Duodenal mucosa (tissue), 2 donors: ENCODE data around the gene PRKG1.

ENCODE experiments used
- H3K27ac ChIP-seq: one replicate; pipeline ENCODE4 v1.7.0; 2013; ENCODE audit warnings: low read depth, low read length
- H3K27me3 ChIP-seq, 2 donors: one replicate each; pipeline ENCODE4 v1.7.0; 2013; ENCODE audit warnings: low read length in 2 of 2, control low read depth in 1 of 2; ENCODE audit not compliant: insufficient read depth in 2 of 2, control insufficient read depth in 1 of 2
- H3K36me3 ChIP-seq, 2 donors: one replicate each; pipeline ENCODE4 v1.7.0; 2013; ENCODE audit warnings: low read length in 2 of 2, control low read depth in 1 of 2; ENCODE audit not compliant: insufficient read depth in 2 of 2, control insufficient read depth in 1 of 2
- H3K4me1 ChIP-seq, 2 donors: one replicate each; pipeline ENCODE4 v1.7.0; 2013; ENCODE audit warnings: low read length in 2 of 2, control low read depth in 1 of 2; ENCODE audit not compliant: insufficient read depth in 2 of 2, control insufficient read depth in 1 of 2
- H3K4me3 ChIP-seq, 2 donors: one replicate each; pipeline ENCODE4 v1.7.0; 2013; ENCODE audit warnings: low read length in 2 of 2, low read depth in 1 of 2
- H3K9ac ChIP-seq, 2 donors: one replicate each; pipeline ENCODE4 v1.7.0; 2013; ENCODE audit warnings: low read length in 2 of 2, low read depth in 1 of 2
- H3K9me3 ChIP-seq, 2 donors: one replicate each; pipeline ENCODE4 v1.7.0; 2013; ENCODE audit warnings: low read length in 2 of 2, control low read depth in 1 of 2; ENCODE audit not compliant: control insufficient read depth in 1 of 2

Gene PRKG1

DNA sequence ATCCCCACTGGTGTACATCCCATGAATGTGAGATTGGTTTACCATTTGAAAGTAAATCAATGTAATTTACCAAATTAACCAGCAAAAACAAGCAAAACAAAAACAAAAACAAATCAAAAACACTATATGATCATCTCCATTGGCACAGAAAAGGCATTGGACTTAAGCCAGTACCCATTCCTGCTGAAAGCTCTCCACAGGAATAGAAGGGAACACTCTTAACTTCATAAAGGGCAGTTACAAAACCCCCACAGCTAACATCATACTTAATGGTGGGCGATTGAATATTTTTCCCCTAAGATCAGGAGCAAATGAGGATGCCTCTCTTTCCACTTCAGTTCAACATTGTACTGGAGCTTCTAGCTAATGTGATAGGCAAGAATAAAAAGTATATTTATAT, 34.1 kb downstream of the PRKG1 start:
- no peak overlapping the region for H3K9ac ChIP-seq
- H3K9me3 ChIP-seq = no peaks in the 10 kb centered on the region
- H3K4me3 ChIP-seq = no peak overlapping the region
- H3K27ac ChIP-seq = no peak overlapping the region
- no peaks in the 10 kb centered on the region for H3K36me3 ChIP-seq
- H3K27me3 ChIP-seq = no peaks in the 10 kb centered on the region
- H3K4me1 ChIP-seq = no peaks in the 10 kb centered on the region

- Histone ChIP-seq H3K36me3 (no peaks in the 10 kb centered on the region), H3K9ac (no peak overlapping the region), H3K27ac (no peak overlapping the region), H3K27me3 (no peaks in the 10 kb centered on the region), H3K4me3 (no peak overlapping the region), H3K9me3 (no peaks in the 10 kb centered on the region), H3K4me1 (no peaks in the 10 kb centered on the region)
These were observed 35.7 kb downstream of the PRKG1 start for GRCh38 chr10:51109801-51110533.

- H3K27me3 ChIP-seq = no peaks in the 10 kb centered on the region
- H3K36me3 ChIP-seq = no peaks in the 10 kb centered on the region
- H3K9ac ChIP-seq = no peak overlapping the region
- no peak overlapping the region for H3K4me3 ChIP-seq
- no peak overlapping the region for H3K27ac ChIP-seq
- no peaks in the 10 kb centered on the region for H3K9me3 ChIP-seq
- H3K4me1 ChIP-seq = no peaks in the 10 kb centered on the region
These were observed 37.7 kb downstream of the PRKG1 start for GRCh38 chr10:51112013-51112412.

DNA sequence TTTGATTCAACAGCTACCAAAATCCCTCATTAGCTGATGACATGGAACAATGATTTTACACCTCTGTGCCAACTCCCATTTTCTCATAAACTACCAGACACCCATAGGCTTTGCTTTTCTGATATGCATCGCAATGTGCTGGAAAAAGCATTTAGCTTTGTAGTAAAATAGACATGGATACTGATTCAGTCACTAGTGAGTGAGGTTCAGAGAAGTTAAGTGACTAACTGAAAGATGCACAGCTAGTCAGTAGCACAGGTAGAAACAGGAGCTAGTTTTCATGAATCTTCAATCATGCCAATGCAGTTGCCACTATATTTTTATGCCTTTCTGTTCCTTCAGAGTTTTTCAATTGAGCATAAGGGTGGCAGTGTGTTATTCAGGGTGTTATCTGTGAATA, 38.7 kb downstream of the PRKG1 start:
- Histone ChIP-seq H3K4me3 (no peak overlapping the region), H3K36me3 (no peaks in the 10 kb centered on the region), H3K9me3 (no peaks in the 10 kb centered on the region), H3K27me3 (no peaks in the 10 kb centered on the region), H3K4me1 (no peaks in the 10 kb centered on the region), H3K9ac (no peak overlapping the region), H3K27ac (no peak overlapping the region)

- Histone ChIP-seq H3K27ac (no peak overlapping the region), H3K4me3 (no peak overlapping the region), H3K36me3 (no peaks in the 10 kb centered on the region), H3K9ac (no peak overlapping the region), H3K4me1 (no peaks in the 10 kb centered on the region), H3K27me3 (no peaks in the 10 kb centered on the region), H3K9me3 (no peaks in the 10 kb centered on the region)
These were observed 42.9 kb downstream of the PRKG1 start for GRCh38 chr10:51117053-51117660.

GRCh38 chr10:51117794-51118193, 43.5 kb downstream of the PRKG1 start:
- H3K4me1 ChIP-seq = no peaks in the 10 kb centered on the region
- no peak overlapping the region for H3K4me3 ChIP-seq
- no peaks in the 10 kb centered on the region for H3K36me3 ChIP-seq
- H3K9ac ChIP-seq = no peak overlapping the region
- no peak overlapping the region for H3K27ac ChIP-seq
- H3K27me3 ChIP-seq = no peaks in the 10 kb centered on the region
- H3K9me3 ChIP-seq = no peaks in the 10 kb centered on the region

- Histone ChIP-seq H3K4me3 (no peak overlapping the region), H3K27ac (no peak overlapping the region), H3K9me3 (no peaks in the 10 kb centered on the region), H3K9ac (no peak overlapping the region), H3K36me3 (no peaks in the 10 kb centered on the region), H3K4me1 (no peaks in the 10 kb centered on the region), H3K27me3 (no peaks in the 10 kb centered on the region)
These were observed 45.2 kb downstream of the PRKG1 start for GRCh38 chr10:51119441-51119840.

- Histone ChIP-seq H3K36me3 (no peaks in the 10 kb centered on the region), H3K9ac (no peak overlapping the region), H3K27me3 (no peaks in the 10 kb centered on the region), H3K4me3 (no peak overlapping the region), H3K9me3 (no peaks in the 10 kb centered on the region), H3K4me1 (no peaks in the 10 kb centered on the region), H3K27ac (no peak overlapping the region)
These were observed 47.6 kb downstream of the PRKG1 start for GRCh38 chr10:51121861-51122260.

DNA sequence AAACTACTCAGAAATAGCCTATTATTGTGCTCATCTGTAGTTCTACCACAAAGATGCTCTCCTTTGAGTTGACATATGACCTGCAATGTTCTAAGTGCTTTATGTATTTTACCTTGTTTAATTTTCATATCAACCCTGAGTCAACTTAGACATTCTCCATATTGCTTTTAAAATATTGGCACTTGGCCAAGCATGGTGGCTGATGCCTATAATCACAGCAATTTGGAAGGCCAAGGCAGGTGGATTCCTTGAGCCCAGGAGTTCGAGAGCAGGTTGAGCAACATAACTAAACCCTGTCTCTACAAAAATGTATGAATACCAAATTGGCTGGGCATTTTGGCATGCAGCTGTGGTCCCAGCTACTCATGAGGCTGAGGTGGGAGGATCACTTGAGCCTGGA, 50.6 kb downstream of the PRKG1 start:
- no peak overlapping the region for H3K9ac ChIP-seq
- no peaks in the 10 kb centered on the region for H3K9me3 ChIP-seq
- no peak overlapping the region for H3K27ac ChIP-seq
- H3K36me3 ChIP-seq = no peaks in the 10 kb centered on the region
- no peaks in the 10 kb centered on the region for H3K4me1 ChIP-seq
- H3K4me3 ChIP-seq = no peak overlapping the region
- no peaks in the 10 kb centered on the region for H3K27me3 ChIP-seq

DNA sequence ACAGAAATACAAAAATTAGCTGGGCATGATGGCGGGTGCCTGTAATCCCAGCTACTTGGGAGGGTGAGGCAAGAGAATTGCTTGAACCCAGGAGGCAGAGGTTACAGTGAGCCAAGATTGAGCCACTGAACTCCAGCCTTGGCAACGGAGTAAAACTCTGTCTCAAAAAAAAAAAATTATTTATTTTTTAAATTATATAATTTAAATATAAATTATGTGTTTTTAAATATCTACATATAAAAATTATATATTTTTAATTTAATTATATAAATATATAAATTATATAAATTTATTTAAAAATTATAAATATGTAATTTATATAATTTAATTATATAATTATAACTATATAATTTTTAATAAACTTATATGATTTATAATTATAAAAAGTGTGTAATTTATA, 51.2 kb downstream of the PRKG1 start:
- H3K27ac ChIP-seq = no peak overlapping the region

More for the DNA sequence above, 51.2 kb downstream of the PRKG1 start:
- no peaks in the 10 kb centered on the region for H3K9me3 ChIP-seq
- H3K4me3 ChIP-seq = no peak overlapping the region
- no peaks in the 10 kb centered on the region for H3K36me3 ChIP-seq
- H3K27me3 ChIP-seq = no peaks in the 10 kb centered on the region
- H3K4me1 ChIP-seq = no peaks in the 10 kb centered on the region
- no peak overlapping the region for H3K9ac ChIP-seq
